Naive thymus-derived CD8-positive, alpha-beta T cell (primary cell): Measurements from ENCODE around the gene LUZP2. TPM values are rescaled to one million over a fixed set of nuclear protein-coding genes. Genes with fewer than 3 reads are reported as not detected.
A peak's percentile ranks its signal among the peaks of the same experiment; 100 is the strongest.

Source experiments
- ATAC-seq, 2 donors: fragments of 150-1000 bp; cut with Tn5 transposase in 1 of 2; sonication (Bioruptor Pico), chemical (Tn5 transposase) in 1 of 2; 1 replicate in 1 of 2; 2 replicates in 1 of 2; pipeline ENCODE4 v1.10.0; 2021; ENCODE audit warnings: mild to moderate bottlenecking in 2 of 2, moderate library complexity in 2 of 2
- POLR2A ChIA-PET: fragments of 350-600 bp; sonication (Branson Sonifier 250); formaldehyde crosslinking; loops from one replicate; lab custom pipeline; 2021; ENCODE audit warnings: antibody characterized with exemption; lab: Charles Lee
- DNase-seq, 10 donors: peaks; one replicate each; pipeline versions ENCODE4 v3.0.0 to v3.0.0-alpha.2; 2020 to 2022
- H3K27ac Mint-ChIP-seq, 10 donors: one replicate each; pipeline ENCODE4 v1.8.0; 2020 to 2022; ENCODE audit warnings: mild to moderate bottlenecking in 10 of 10, mixed read lengths in 10 of 10, moderate library complexity in 4 of 10, inconsistent platforms in 1 of 10
- H3K27me3 Mint-ChIP-seq, 5 donors: one replicate each; pipeline ENCODE4 v1.8.0; 2021 to 2022; ENCODE audit warnings: mixed read lengths in 5 of 5
- H3K36me3 Mint-ChIP-seq, 3 donors: one replicate each; pipeline ENCODE4 v1.8.0; 2020 to 2022; ENCODE audit warnings: mixed read lengths in 3 of 3, mild to moderate bottlenecking in 2 of 3, inconsistent platforms in 1 of 3
- H3K4me1 Mint-ChIP-seq, 4 donors: one replicate each; pipeline ENCODE4 v1.8.0; 2021 to 2022; ENCODE audit warnings: mixed read lengths in 4 of 4
- H3K4me3 Mint-ChIP-seq, 10 donors: one replicate each; pipeline ENCODE4 v1.8.0; 2020 to 2022; ENCODE audit warnings: mild to moderate bottlenecking in 10 of 10, mixed read lengths in 10 of 10, moderate library complexity in 6 of 10, inconsistent platforms in 1 of 10
- H3K9me3 Mint-ChIP-seq, 9 donors: one replicate each; pipeline ENCODE4 v1.8.0; 2020 to 2022; ENCODE audit warnings: mixed read lengths in 9 of 9, mild to moderate bottlenecking in 3 of 9, inconsistent platforms in 1 of 9, moderate library complexity in 1 of 9
- polyA plus RNA-seq, 3 donors: library from polyadenylated mRNA; unstranded; fragments of 300-500 nt; fragmentation: Illumina TruSeq; gene quantifications; one replicate each; pipeline ENCODE4 v1.2.3, GENCODE V29; 2021
- total RNA-seq, 8 experiments: library from RNA in 2 of 8; stranded (reverse) in 2 of 8; gene quantifications; one replicate each; pipeline ENCODE4 v1.2.3 and lab custom pipeline; 2021 to 2026

The LUZP2 gene
- total and polyA plus RNA-seq, 5 experiments from 2014 or later, result not detected

GRCh38 chr11:24820541-24820940 is 323.7 kb downstream of the LUZP2 start:
- peaks cover 0 to 2% (median 0%) of the 10 kb centered on the region in 5 donors for H3K27me3 Mint-ChIP-seq
- no peaks in the 10 kb centered on the region for H3K4me1 Mint-ChIP-seq
- H3K9me3 Mint-ChIP-seq, result peaks cover 0 to 11% (median 8%) of the 10 kb centered on the region in 9 donors
- POLR2A ChIA-PET, result no interaction called here
- H3K4me3 Mint-ChIP-seq, result no peak overlapping the region
- DNase-seq, result no peak
- H3K36me3 Mint-ChIP-seq, result no peaks in the 10 kb centered on the region
- no peak for ATAC-seq
- H3K27ac Mint-ChIP-seq, result no peak overlapping the region

- POLR2A ChIA-PET, result no interaction called here
- Mint-ChIP-seq H3K4me1 (no peaks in the 10 kb centered on the region), H3K27me3 (no peaks in the 10 kb centered on the region), H3K9me3 (peaks cover 0 to 11% (median 2%) of the 10 kb centered on the region in 9 donors), H3K4me3 (no peak overlapping the region), H3K36me3 (no peaks in the 10 kb centered on the region), H3K27ac (no peak overlapping the region)
- no peak for ATAC-seq
- no peak for DNase-seq
These were observed 332.2 kb downstream of the LUZP2 start for GRCh38 chr11:24828938-24829605.

- Mint-ChIP-seq H3K36me3 (no peaks in the 10 kb centered on the region), H3K27ac (no peak overlapping the region), H3K9me3 (peaks cover 0 to 10% (median 4%) of the 10 kb centered on the region in 9 donors), H3K27me3 (no peaks in the 10 kb centered on the region), H3K4me1 (no peaks in the 10 kb centered on the region), H3K4me3 (no peak overlapping the region)
- DNase-seq (no peak), ATAC-seq (no peak)
- POLR2A ChIA-PET, result no interaction called here
These were observed 336.7 kb downstream of the LUZP2 start for GRCh38 chr11:24833573-24833972.

- Mint-ChIP-seq H3K27me3 (no peaks in the 10 kb centered on the region), H3K36me3 (no peaks in the 10 kb centered on the region), H3K27ac (no peak overlapping the region), H3K4me1 (no peaks in the 10 kb centered on the region), H3K4me3 (no peak overlapping the region), H3K9me3 (peaks cover 0 to 7% (median 3%) of the 10 kb centered on the region in 9 donors)
- DNase-seq (no peak), ATAC-seq (no peak)
- POLR2A ChIA-PET, result no interaction called here
These were observed 340.3 kb downstream of the LUZP2 start for GRCh38 chr11:24837112-24837511.

- Mint-ChIP-seq H3K4me3 (no peak overlapping the region), H3K4me1 (no peaks in the 10 kb centered on the region), H3K36me3 (no peaks in the 10 kb centered on the region), H3K27ac (no peak overlapping the region), H3K27me3 (no peaks in the 10 kb centered on the region), H3K9me3 (peaks cover 3 to 20% (median 5%) of the 10 kb centered on the region in 9 donors)
- POLR2A ChIA-PET, result no interaction called here
- ATAC-seq (no peak), DNase-seq (no peak)
These were observed 345.5 kb downstream of the LUZP2 start for GRCh38 chr11:24842308-24842707.

- Mint-ChIP-seq H3K36me3 (no peaks in the 10 kb centered on the region), H3K9me3 (peaks cover 3 to 36% (median 8%) of the 10 kb centered on the region in 9 donors), H3K4me3 (no peak overlapping the region), H3K4me1 (no peaks in the 10 kb centered on the region), H3K27ac (no peak overlapping the region), H3K27me3 (no peaks in the 10 kb centered on the region)
- no peak for ATAC-seq
- DNase-seq, result no peak
- POLR2A ChIA-PET, result no interaction called here
These were observed 347.6 kb downstream of the LUZP2 start for GRCh38 chr11:24844406-24844805.

- H3K36me3 Mint-ChIP-seq, result no peaks in the 10 kb centered on the region
- DNase-seq, result no peak
- H3K27me3 Mint-ChIP-seq, result no peaks in the 10 kb centered on the region
- no peak overlapping the region for H3K4me3 Mint-ChIP-seq
- H3K4me1 Mint-ChIP-seq, result no peaks in the 10 kb centered on the region
- POLR2A ChIA-PET, result no interaction called here
- ATAC-seq, result no peak
- H3K27ac Mint-ChIP-seq, result no peak overlapping the region
- peaks cover under 1 to 56% (median 14%) of the 10 kb centered on the region in 9 donors for H3K9me3 Mint-ChIP-seq
These were observed 352.0 kb downstream of the LUZP2 start for GRCh38 chr11:24848857-24849256.

- Mint-ChIP-seq H3K36me3 (peaks cover 0 to 7% (median 0%) of the 10 kb centered on the region in 3 donors), H3K4me1 (peaks cover 0 to 3% (median 0%) of the 10 kb centered on the region in 4 donors), H3K27me3 (no peaks in the 10 kb centered on the region), H3K9me3 (peaks cover 0 to 36% (median 14%) of the 10 kb centered on the region in 9 donors), H3K27ac (no peak overlapping the region), H3K4me3 (no peak overlapping the region)
- POLR2A ChIA-PET, result no interaction called here
- no peak for ATAC-seq
- DNase-seq, result no peak
These were observed 359.1 kb downstream of the LUZP2 start for GRCh38 chr11:24855951-24856350.

GRCh38 chr11:24859801-24860300 is 363.0 kb downstream of the LUZP2 start:
- Mint-ChIP-seq H3K27me3 (no peaks in the 10 kb centered on the region), H3K9me3 (peaks cover 0 to 34% (median 17%) of the 10 kb centered on the region in 9 donors), H3K4me1 (peaks cover 0 to 3% (median 0%) of the 10 kb centered on the region in 4 donors), H3K4me3 (no peak overlapping the region), H3K36me3 (peaks cover 0 to 9% (median 0%) of the 10 kb centered on the region in 3 donors), H3K27ac (no peak overlapping the region)
- POLR2A ChIA-PET, result no interaction called here
- ATAC-seq (no peak), DNase-seq (peak in 1 of 10 donors; percentile 50)

GRCh38 chr11:24861440-24861839 is 364.6 kb downstream of the LUZP2 start:
- peaks cover 0 to 3% (median 0%) of the 10 kb centered on the region in 4 donors for H3K4me1 Mint-ChIP-seq
- ATAC-seq (no peak), DNase-seq (peak in 1 of 10 donors; percentile 55)
- H3K36me3 Mint-ChIP-seq, result peaks cover 0 to 6% (median 0%) of the 10 kb centered on the region in 3 donors
- H3K27ac Mint-ChIP-seq, result no peak overlapping the region
- POLR2A ChIA-PET, result no interaction called here
- H3K27me3 Mint-ChIP-seq, result no peaks in the 10 kb centered on the region
- H3K9me3 Mint-ChIP-seq, result peaks cover 0 to 34% (median 10%) of the 10 kb centered on the region in 9 donors
- H3K4me3 Mint-ChIP-seq, result no peak overlapping the region

GRCh38 chr11:24866743-24867142 is 369.9 kb downstream of the LUZP2 start:
- ATAC-seq (no peak), DNase-seq (no peak)
- H3K27ac Mint-ChIP-seq, result no peak overlapping the region
- POLR2A ChIA-PET, result no interaction called here
- H3K9me3 Mint-ChIP-seq, result peaks cover 0 to 30% (median 9%) of the 10 kb centered on the region in 9 donors
- H3K27me3 Mint-ChIP-seq, result no peaks in the 10 kb centered on the region
- no peaks in the 10 kb centered on the region for H3K36me3 Mint-ChIP-seq
- H3K4me1 Mint-ChIP-seq, result no peaks in the 10 kb centered on the region
- H3K4me3 Mint-ChIP-seq, result no peak overlapping the region

- H3K4me3 Mint-ChIP-seq, result no peak overlapping the region
- no peaks in the 10 kb centered on the region for H3K4me1 Mint-ChIP-seq
- ATAC-seq (no peak), DNase-seq (no peak)
- H3K9me3 Mint-ChIP-seq, result peaks cover 0 to 30% (median 5%) of the 10 kb centered on the region in 9 donors
- H3K27me3 Mint-ChIP-seq, result no peaks in the 10 kb centered on the region
- no peaks in the 10 kb centered on the region for H3K36me3 Mint-ChIP-seq
- H3K27ac Mint-ChIP-seq, result no peak overlapping the region
- POLR2A ChIA-PET, result no interaction called here
These were observed 373.2 kb downstream of the LUZP2 start for GRCh38 chr11:24870048-24870447.

- ATAC-seq, result no peak
- POLR2A ChIA-PET, result no interaction called here
- no peak overlapping the region for H3K4me3 Mint-ChIP-seq
- no peak overlapping the region for H3K27ac Mint-ChIP-seq
- H3K36me3 Mint-ChIP-seq, result no peaks in the 10 kb centered on the region
- DNase-seq, result no peak
- H3K27me3 Mint-ChIP-seq, result no peaks in the 10 kb centered on the region
- no peaks in the 10 kb centered on the region for H3K4me1 Mint-ChIP-seq
- peaks cover 0 to 27% (median 5%) of the 10 kb centered on the region in 9 donors for H3K9me3 Mint-ChIP-seq
These were observed 375.3 kb downstream of the LUZP2 start for GRCh38 chr11:24872186-24872585.
